Uterus (tissue), 2 donors: ENCODE data around the gene HSD11B1L.

ENCODE experiments used
- CTCF ChIP-seq, 4 experiments: fragments of 200-600 bp in 2 of 4; fragments of 450-650 bp in 2 of 4; sonication (generic) in 2 of 4; IDR thresholded peaks; one replicate each; pipeline ENCODE4 v1.5.1; 2016 to 2019; ENCODE audit warnings: antibody characterized with exemption in 4 of 4, mild to moderate bottlenecking in 2 of 4, moderate library complexity in 1 of 4
- POLR2A ChIP-seq, 2 donors: fragments of 450-650 bp; IDR thresholded peaks; one replicate each; pipeline ENCODE4 v1.6.1; 2016; ENCODE audit warnings: antibody characterized with exemption in 2 of 2, mild to moderate bottlenecking in 1 of 2, moderate library complexity in 1 of 2

GRCh38 chr19:5697022-5697889 lies 16.4 kb downstream of the HSD11B1L start:
- TF ChIP-seq CTCF (IDR thresholded peaks at IDR 0.05), result no peak
- TF ChIP-seq POLR2A (IDR thresholded peaks at IDR 0.05), result no peak
